Natural killer cell (primary cell): ENCODE measurements around the gene SPPL2A. TPM values are rescaled to one million over a fixed set of nuclear protein-coding genes. Genes with fewer than 3 reads are reported as not detected.
A peak's percentile ranks its signal among the peaks of the same experiment; 100 is the strongest.

Experiments
- ATAC-seq, 3 donors: fragments of 150-1000 bp in 2 of 3; fragments of 200-7000 bp in 1 of 3; cut with Tn5 transposase; 1 replicate in 1 of 3; 2 replicates in 2 of 3; pipeline ENCODE4 v1.10.0; 2021; ENCODE audit warnings: mild to moderate bottlenecking in 2 of 3, moderate library complexity in 2 of 3
- DNase-seq, 2 donors: peaks; one replicate each; pipeline versions ENCODE4 v3.0.0 to v3.0.0-alpha.2; 2013 to 2021; ENCODE audit warnings: mixed read lengths in 1 of 2
- H3K27ac ChIP-seq: one replicate; pipeline ENCODE4 v1.5.1; 2013; ENCODE audit warnings: mild to moderate bottlenecking, low read length
- H3K27me3 ChIP-seq: one replicate; pipeline ENCODE4 v1.6.1; 2013; ENCODE audit warnings: low read length; ENCODE audit not compliant: control insufficient read depth, insufficient read depth
- H3K36me3 ChIP-seq: one replicate; pipeline ENCODE4 v1.6.1; 2013; ENCODE audit warnings: low read length; ENCODE audit not compliant: control insufficient read depth, insufficient read depth
- H3K4me1 ChIP-seq: one replicate; pipeline ENCODE4 v1.6.1; 2013; ENCODE audit warnings: low read length; ENCODE audit not compliant: control insufficient read depth, insufficient read depth
- H3K4me3 ChIP-seq: one replicate; pipeline ENCODE4 v1.5.1; 2013; ENCODE audit warnings: low read length
- H3K9me3 ChIP-seq: one replicate; pipeline ENCODE4 v1.6.1; 2013; ENCODE audit warnings: low read length; ENCODE audit not compliant: control insufficient read depth, insufficient read depth
- H3K27ac Mint-ChIP-seq, 2 donors: one replicate each; pipeline ENCODE4 v1.8.0; 2022; ENCODE audit warnings: mild to moderate bottlenecking in 2 of 2, mixed read lengths in 2 of 2, moderate library complexity in 1 of 2
- H3K27me3 Mint-ChIP-seq, 2 donors: one replicate each; pipeline ENCODE4 v1.8.0; 2022; ENCODE audit warnings: low read depth in 2 of 2, mixed read lengths in 2 of 2
- H3K36me3 Mint-ChIP-seq: one replicate; pipeline ENCODE4 v1.8.0; 2022; ENCODE audit warnings: mixed read lengths
- H3K4me1 Mint-ChIP-seq, 2 donors: one replicate each; pipeline ENCODE4 v1.8.0; 2022; ENCODE audit warnings: mixed read lengths in 2 of 2
- H3K4me3 Mint-ChIP-seq: one replicate; pipeline ENCODE4 v1.8.0; 2022; ENCODE audit warnings: mild to moderate bottlenecking, moderate library complexity, mixed read lengths
- H3K9me3 Mint-ChIP-seq, 2 donors: one replicate each; pipeline ENCODE4 v1.8.0; 2022; ENCODE audit warnings: mixed read lengths in 2 of 2
- CTCF ChIP-seq: fragments of 200-600 bp; IDR thresholded peaks from one replicate; pipeline ENCODE4 v1.8.0; 2022; ENCODE audit warnings: antibody characterized with exemption
- WGBS: methylation state at CpG from one replicate; pipeline ENCODE4 v1.1.7; 2013; ENCODE audit warnings: missing lambda C conversion rate; ENCODE audit not compliant: insufficient coverage; 5-methylcytosine and 5-hydroxymethylcytosine counted together
- intact Hi-C: fragments of 100-400 bp; cut with micrococcal nuclease; formaldehyde crosslinking; loops from one replicate; pipeline ENCODE4 v1.14.2; 2022
- total RNA-seq, 4 donors: library from RNA; stranded (reverse); fragments of 120-200 nt in 1 of 4; gene quantifications; one replicate each; pipeline versions ENCODE4 v1.2.3 to v1.2.4, GENCODE V29; 2013 to 2022

SPPL2A gene
- total RNA-seq, 3 donors from 2014 or later (not counting 1 experiment from before 2014, with no cell fraction given) = 104 to 122 (median 120) TPM

- peak in 1 of 2 donors; percentile 61 for DNase-seq
- no peaks in the 10 kb centered on the region for H3K27me3 ChIP-seq
- Mint-ChIP-seq H3K27me3 (no peaks in the 10 kb centered on the region), H3K27ac (peak overlapping the region; percentile 93 to 97), H3K9me3 (no peaks in the 10 kb centered on the region), H3K4me3 (peak overlapping the region; percentile 95), H3K36me3 (no peaks in the 10 kb centered on the region), H3K4me1 (peaks cover 54 to 61% of the 10 kb centered on the region in 2 donors)
- TF ChIP-seq CTCF = no peak
- H3K27ac ChIP-seq = peak overlapping the region; percentile 94
- under 1% methylated on average over 15 of the region's 15 CpGs for WGBS
- intact Hi-C loops = loop anchor here (1.0 kb wide), 3 partner anchors 10 to 78 kb away; partner anchors contain the start of gene TRPM7
- H3K4me3 ChIP-seq = peak overlapping the region; percentile 85
- peaks cover 18% of the 10 kb centered on the region for H3K4me1 ChIP-seq
- ATAC-seq = peak; percentile 42 to 64 (median 49)
- no peaks in the 10 kb centered on the region for H3K9me3 ChIP-seq
- no peaks in the 10 kb centered on the region for H3K36me3 ChIP-seq
Measured at GRCh38 chr15:50764461-50765194, 878 bp downstream of the SPPL2A start.

- Histone ChIP-seq H3K4me3 (no peak overlapping the region), H3K9me3 (no peaks in the 10 kb centered on the region), H3K27me3 (no peaks in the 10 kb centered on the region), H3K4me1 (peaks cover 11% of the 10 kb centered on the region), H3K36me3 (no peaks in the 10 kb centered on the region), H3K27ac (no peak overlapping the region)
- WGBS = 99% methylated on average over 4 of the region's 4 CpGs
- Mint-ChIP-seq H3K4me3 (no peak overlapping the region), H3K27me3 (no peaks in the 10 kb centered on the region), H3K36me3 (no peaks in the 10 kb centered on the region), H3K27ac (no peak overlapping the region), H3K4me1 (peaks cover 38 to 58% of the 10 kb centered on the region in 2 donors), H3K9me3 (no peaks in the 10 kb centered on the region)
- ATAC-seq (no peak), DNase-seq (no peak)
- no peak for TF ChIP-seq CTCF
- intact Hi-C loops = no loop called here
Measured at GRCh38 chr15:50758712-50759205, 6.7 kb downstream of the SPPL2A start.

- no peak for TF ChIP-seq CTCF
- H3K4me3 Mint-ChIP-seq = no peak overlapping the region
- no peaks in the 10 kb centered on the region for H3K9me3 Mint-ChIP-seq
- H3K4me1 Mint-ChIP-seq = peaks cover 43 to 52% of the 10 kb centered on the region in 2 donors
- Histone ChIP-seq H3K4me3 (no peak overlapping the region), H3K27ac (no peak overlapping the region), H3K27me3 (no peaks in the 10 kb centered on the region), H3K9me3 (no peaks in the 10 kb centered on the region), H3K4me1 (peaks cover 9% of the 10 kb centered on the region), H3K36me3 (peaks cover 3% of the 10 kb centered on the region)
- peak overlapping the region in 1 of 2 donors; percentile 8 for H3K27ac Mint-ChIP-seq
- intact Hi-C loops = loop anchor here (5.0 kb wide), 2 partner anchors 66 to 154 kb away; partner anchors contain the start of genes AP4E1 and TRPM7
- peak in 1 of 3 donors; percentile 33 for ATAC-seq
- no peak for DNase-seq
- no peaks in the 10 kb centered on the region for H3K36me3 Mint-ChIP-seq
- 100% methylated on average over 1 of the region's 1 CpG for WGBS
- H3K27me3 Mint-ChIP-seq = no peaks in the 10 kb centered on the region
Measured at GRCh38 chr15:50753463-50753862, 12.0 kb downstream of the SPPL2A start.
